K562 (cell line): ENCODE results near the gene TEX54. TPM values are rescaled to one million over a fixed set of nuclear protein-coding genes. Genes with fewer than 3 reads are reported as not detected.

ENCODE experiments used
- CBX2 ChIP-seq: fragments of 200-600 bp; sonication (generic); IDR thresholded peaks from one replicate; pipeline ENCODE4 v1.6.1; 2012; ENCODE audit warnings: mild to moderate bottlenecking, low read length, inconsistent platforms; ENCODE audit not compliant: insufficient read depth, poor library complexity, severe bottlenecking
- CREBBP ChIP-seq: IDR thresholded peaks from one replicate; pipeline ENCODE4 v1.6.1; 2012; ENCODE audit warnings: low read depth, mild to moderate bottlenecking, control low read depth, inconsistent platforms, low read length
- CTBP1 ChIP-seq: fragments of 450-650 bp; IDR thresholded peaks from 2 replicates; pipeline ENCODE4 v1.6.1; 2016; ENCODE audit warnings: borderline replicate concordance
- E2F5 ChIP-seq: sonication (generic); formaldehyde crosslinking; IDR thresholded peaks from 2 replicates; pipeline ENCODE4 v1.8.0; 2022; ENCODE audit warnings: mild to moderate bottlenecking, missing genetic modification reagents
- ETS2 ChIP-seq: IDR thresholded peaks from 2 replicates; pipeline ENCODE4 v1.6.1; 2016; ENCODE audit warnings: borderline replicate concordance, missing genetic modification characterization, mild to moderate bottlenecking, moderate library complexity, missing compliant biosample characterization; ENCODE audit not compliant: poor library complexity, severe bottlenecking
- FUS ChIP-seq: fragments of 200-400 bp; formaldehyde crosslinking; optimal IDR thresholded peaks from 2 replicates; pipeline ENCODE3; 2017; ENCODE audit warnings: low read depth, low read length
- JUN ChIP-seq, 2 experiments: sonication (generic) in 1 of 2; formaldehyde crosslinking in 1 of 2; IDR thresholded peaks; 2 replicates each; pipeline versions ENCODE4 v1.6.1 to v1.8.0; 2012 to 2022; ENCODE audit warnings: borderline replicate concordance in 2 of 2, mild to moderate bottlenecking in 2 of 2, improper control_type of control experiment in 1 of 2, low read depth in 1 of 2, low read length in 1 of 2, missing genetic modification reagents in 1 of 2
- KDM1A ChIP-seq, 2 experiments: fragments of 450-650 bp; IDR thresholded peaks; 2 replicates each; pipeline ENCODE4 v1.6.1; 2016; ENCODE audit warnings: mild to moderate bottlenecking in 2 of 2
- MEIS2 ChIP-seq: fragments of 450-650 bp; IDR thresholded peaks from 2 replicates; pipeline ENCODE4 v1.6.1; 2014; ENCODE audit warnings: mild to moderate bottlenecking; ENCODE audit not compliant: partially characterized antibody
- NCOR1 ChIP-seq: fragments of 450-650 bp; IDR thresholded peaks from 2 replicates; pipeline ENCODE4 v1.6.1; 2016; ENCODE audit warnings: mild to moderate bottlenecking, moderate library complexity
- NRF1 ChIP-seq, 2 experiments: fragments of 450-650 bp; IDR thresholded peaks in 1 of 2; conservative IDR thresholded peaks in 1 of 2; 2 replicates each; pipeline ENCODE4 v1.6.1; 2014; ENCODE audit warnings: mild to moderate bottlenecking in 2 of 2
- OTX1 ChIP-seq: fragments of 450-650 bp; formaldehyde crosslinking; IDR thresholded peaks from 2 replicates; pipeline ENCODE4 v1.4.0; 2022; ENCODE audit warnings: mild to moderate bottlenecking
- PKNOX1 ChIP-seq: fragments of 450-650 bp; IDR thresholded peaks from 2 replicates; pipeline ENCODE4 v1.6.1; 2016
- PRMT5 ChIP-seq: sonication (generic); formaldehyde crosslinking; IDR thresholded peaks from 2 replicates; pipeline ENCODE4 v1.5.0; 2020; ENCODE audit warnings: missing genetic modification reagents
- RBM39 ChIP-seq: fragments of 200-400 bp; formaldehyde crosslinking; optimal IDR thresholded peaks from 2 replicates; pipeline ENCODE3; 2018; ENCODE audit warnings: low read depth, low read length
- TRIM28 ChIP-seq: fragments of 450-650 bp; IDR thresholded peaks from 2 replicates; pipeline ENCODE4 v1.6.1; 2017
- ZBTB1 ChIP-seq: sonication (generic); formaldehyde crosslinking; IDR thresholded peaks from 2 replicates; pipeline ENCODE4 v1.8.1; 2023; ENCODE audit warnings: missing genetic modification reagents, low read depth, mild to moderate bottlenecking, borderline replicate concordance
- polyA plus RNA-seq, 8 experiments: library from polyadenylated mRNA; depleted of rRNA in 4 of 8; stranded (reverse) in 5 of 8; unstranded in 3 of 8; fragments of >200 nt; fragmentation: Nextera tagmentation in 2 of 8; fragmentation: Illumina TruSeq in 1 of 8; extraction: Ambion mirVana in 2 of 8; extraction: Trizol in 1 of 8; gene quantifications; 2 replicates each; pipeline versions ENCODE4 v1.2.1 to v1.2.3, GENCODE V29; 2011 to 2014; ENCODE audit warnings: inconsistent platforms in 1 of 8, missing spikeins in 1 of 8
- total RNA-seq, 7 experiments: library from RNA; depleted of rRNA in 6 of 7; stranded (reverse); fragments of >200 nt in 6 of 7; fragmentation: Illumina TruSeq in 2 of 7; extraction: Trizol in 2 of 7; gene quantifications; 2 replicates each; pipeline versions ENCODE4 v1.2.1 to v1.2.3, GENCODE V29; 2011 to 2021; ENCODE audit warnings: low replicate concordance in 1 of 7
- TF ChIP-seq, protein P1 (sequence below), 2 experiments: IDR thresholded peaks in 1 of 2; conservative IDR thresholded peaks in 1 of 2; 2 replicates each; pipeline ENCODE4 v1.6.1; 2016; ENCODE audit warnings: low read depth in 2 of 2, mild to moderate bottlenecking in 1 of 2, missing compliant biosample characterization in 1 of 2, missing genetic modification characterization in 1 of 2, moderate library complexity in 1 of 2
- TF ChIP-seq, protein P2 (sequence below), 2 experiments: fragments of 450-650 bp in 1 of 2; IDR thresholded peaks; 2 replicates each; pipeline ENCODE4 v1.6.1; 2011 to 2017; ENCODE audit warnings: low read depth in 2 of 2, antibody characterized with exemption in 1 of 2, borderline replicate concordance in 1 of 2, low read length in 1 of 2, mild to moderate bottlenecking in 1 of 2, mixed read lengths in 1 of 2; ENCODE audit not compliant: control insufficient read depth in 1 of 2

The TEX54 gene
- total and polyA plus RNA-seq, 9 of the 15 experiments (the other 6 are each of a cell fraction or from before 2014, with no cell fraction given): not detected

DNA sequence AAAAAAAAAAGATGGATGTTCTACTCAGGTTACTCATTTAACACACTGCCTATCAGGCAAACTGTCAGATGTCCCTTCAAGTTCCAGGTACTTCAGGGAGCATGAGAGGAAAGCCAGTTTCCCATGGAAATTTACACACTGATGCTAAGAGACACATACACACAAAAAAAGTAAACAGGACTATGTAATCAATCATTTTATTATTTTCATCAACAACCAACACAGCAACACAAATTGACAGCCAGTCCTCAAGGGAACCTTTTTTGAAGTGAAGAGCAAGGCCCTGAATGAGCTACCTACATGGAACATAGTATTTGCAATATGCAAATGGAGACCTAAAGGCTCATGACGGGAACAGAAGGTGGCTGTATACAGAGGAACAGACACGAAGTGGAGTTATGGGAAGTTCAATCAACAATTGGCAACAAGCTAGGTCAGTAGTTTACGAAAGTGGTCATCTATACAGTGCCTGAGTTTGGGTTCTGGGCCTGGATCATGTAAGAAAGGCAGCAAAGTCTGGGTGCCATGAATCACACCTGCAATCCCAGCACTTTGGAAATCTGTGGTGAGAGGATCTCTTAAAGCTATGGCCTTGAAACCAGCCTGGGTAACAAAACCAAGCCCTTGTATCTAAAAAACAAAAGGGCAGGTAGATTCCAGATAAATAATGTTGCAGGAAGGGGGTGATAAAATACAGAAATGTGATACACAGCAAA lies 19.3 kb upstream of the TEX54 start (continued):
- TF ChIP-seq NCOR1 (no peak), NRF1 (conservative IDR thresholded peaks at IDR 0.05 in 1 of 2, IDR thresholded peaks at IDR 0.05 in 1 of 2) (no peak), PRMT5 (no peak), MEIS2 (peak; percentile 39), ZBTB1 (0 out of 2 replicates have a peak, but pooled peaks have one; percentile 18), CTBP1 (0 out of 2 replicates have a peak, but pooled peaks have one; percentile 4), KDM1A (IDR thresholded peaks at IDR 0.05) (no peak), FUS (peak; percentile 18), PKNOX1 (peak; percentile 67), ETS2 (tag) (no peak), CBX2 (no peak), JUN (IDR thresholded peaks at IDR 0.05; ENCODE audit: borderline replicate concordance, low read depth, low read length) (no peak), JUN (CRISPR knock-in tag; IDR thresholded peaks at IDR 0.05; ENCODE audit: borderline replicate concordance) (no peak), TRIM28 (no peak), OTX1 (no peak), RBM39 (peak; percentile 22), CREBBP (no peak), E2F5 (CRISPR knock-in tag) (peak; percentile 50; the same call in 1 of the 2 replicates)
- TF ChIP-seq, protein P1, sequence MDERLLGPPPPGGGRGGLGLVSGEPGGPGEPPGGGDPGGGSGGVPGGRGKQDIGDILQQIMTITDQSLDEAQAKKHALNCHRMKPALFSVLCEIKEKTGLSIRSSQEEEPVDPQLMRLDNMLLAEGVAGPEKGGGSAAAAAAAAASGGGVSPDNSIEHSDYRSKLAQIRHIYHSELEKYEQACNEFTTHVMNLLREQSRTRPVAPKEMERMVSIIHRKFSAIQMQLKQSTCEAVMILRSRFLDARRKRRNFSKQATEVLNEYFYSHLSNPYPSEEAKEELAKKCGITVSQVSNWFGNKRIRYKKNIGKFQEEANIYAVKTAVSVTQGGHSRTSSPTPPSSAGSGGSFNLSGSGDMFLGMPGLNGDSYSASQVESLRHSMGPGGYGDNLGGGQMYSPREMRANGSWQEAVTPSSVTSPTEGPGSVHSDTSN (CRISPR knock-in tag; IDR thresholded peaks at IDR 0.05; ENCODE audit: low read depth): no peak
- TF ChIP-seq, protein P1 (tag; conservative IDR thresholded peaks at IDR 0.05; ENCODE audit: low read depth): peak; percentile 56; the same call in 1 of the 2 replicates
- TF ChIP-seq, protein P2, sequence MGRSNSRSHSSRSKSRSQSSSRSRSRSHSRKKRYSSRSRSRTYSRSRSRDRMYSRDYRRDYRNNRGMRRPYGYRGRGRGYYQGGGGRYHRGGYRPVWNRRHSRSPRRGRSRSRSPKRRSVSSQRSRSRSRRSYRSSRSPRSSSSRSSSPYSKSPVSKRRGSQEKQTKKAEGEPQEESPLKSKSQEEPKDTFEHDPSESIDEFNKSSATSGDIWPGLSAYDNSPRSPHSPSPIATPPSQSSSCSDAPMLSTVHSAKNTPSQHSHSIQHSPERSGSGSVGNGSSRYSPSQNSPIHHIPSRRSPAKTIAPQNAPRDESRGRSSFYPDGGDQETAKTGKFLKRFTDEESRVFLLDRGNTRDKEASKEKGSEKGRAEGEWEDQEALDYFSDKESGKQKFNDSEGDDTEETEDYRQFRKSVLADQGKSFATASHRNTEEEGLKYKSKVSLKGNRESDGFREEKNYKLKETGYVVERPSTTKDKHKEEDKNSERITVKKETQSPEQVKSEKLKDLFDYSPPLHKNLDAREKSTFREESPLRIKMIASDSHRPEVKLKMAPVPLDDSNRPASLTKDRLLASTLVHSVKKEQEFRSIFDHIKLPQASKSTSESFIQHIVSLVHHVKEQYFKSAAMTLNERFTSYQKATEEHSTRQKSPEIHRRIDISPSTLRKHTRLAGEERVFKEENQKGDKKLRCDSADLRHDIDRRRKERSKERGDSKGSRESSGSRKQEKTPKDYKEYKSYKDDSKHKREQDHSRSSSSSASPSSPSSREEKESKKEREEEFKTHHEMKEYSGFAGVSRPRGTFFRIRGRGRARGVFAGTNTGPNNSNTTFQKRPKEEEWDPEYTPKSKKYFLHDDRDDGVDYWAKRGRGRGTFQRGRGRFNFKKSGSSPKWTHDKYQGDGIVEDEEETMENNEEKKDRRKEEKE (IDR thresholded peaks at IDR 0.05; ENCODE audit: borderline replicate concordance in 1 of 2, control insufficient read depth in 1 of 2, low read depth in 2 of 2, low read length in 1 of 2): 0 out of 4 replicates have a peak, but pooled peaks of 1 of the 2 experiments have one; percentile 40
